ENCODE data around the gene TC2N.

DNA sequence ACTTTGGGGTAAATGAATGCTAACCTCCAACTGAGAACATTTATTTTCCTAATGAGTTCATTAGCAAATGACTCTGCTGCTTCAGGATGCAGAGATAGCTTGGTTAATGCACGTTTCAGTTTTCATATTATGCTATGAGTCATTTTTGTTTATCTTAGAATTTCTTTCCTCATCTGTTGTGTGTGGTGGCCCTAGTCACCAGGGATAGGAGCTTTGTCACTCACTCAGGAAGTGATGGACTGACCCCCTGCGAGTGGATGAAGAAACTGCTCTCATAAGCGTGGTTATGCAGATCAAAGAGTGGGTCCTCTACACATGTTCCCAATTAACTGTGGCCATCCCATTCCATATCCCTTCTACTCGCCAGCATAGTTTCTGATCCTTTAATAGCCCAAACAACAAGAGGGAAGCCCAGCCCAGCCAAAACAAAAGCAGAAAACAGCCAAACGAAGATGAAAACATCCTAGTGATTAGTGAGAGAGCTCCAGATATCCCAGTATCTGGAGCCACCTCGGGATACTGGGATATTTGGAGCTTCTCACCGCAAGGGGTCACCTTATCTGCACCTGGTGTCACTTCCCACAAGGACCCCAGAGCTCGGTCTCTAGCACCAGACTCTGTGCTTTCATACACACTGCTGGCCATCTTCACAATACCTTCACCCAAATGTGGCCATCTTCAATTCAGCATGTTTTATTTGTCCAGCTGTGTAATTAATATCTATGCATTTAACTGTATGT is 8.6 kb downstream of the TC2N start:
- TF ChIP-seq, protein P1, sequence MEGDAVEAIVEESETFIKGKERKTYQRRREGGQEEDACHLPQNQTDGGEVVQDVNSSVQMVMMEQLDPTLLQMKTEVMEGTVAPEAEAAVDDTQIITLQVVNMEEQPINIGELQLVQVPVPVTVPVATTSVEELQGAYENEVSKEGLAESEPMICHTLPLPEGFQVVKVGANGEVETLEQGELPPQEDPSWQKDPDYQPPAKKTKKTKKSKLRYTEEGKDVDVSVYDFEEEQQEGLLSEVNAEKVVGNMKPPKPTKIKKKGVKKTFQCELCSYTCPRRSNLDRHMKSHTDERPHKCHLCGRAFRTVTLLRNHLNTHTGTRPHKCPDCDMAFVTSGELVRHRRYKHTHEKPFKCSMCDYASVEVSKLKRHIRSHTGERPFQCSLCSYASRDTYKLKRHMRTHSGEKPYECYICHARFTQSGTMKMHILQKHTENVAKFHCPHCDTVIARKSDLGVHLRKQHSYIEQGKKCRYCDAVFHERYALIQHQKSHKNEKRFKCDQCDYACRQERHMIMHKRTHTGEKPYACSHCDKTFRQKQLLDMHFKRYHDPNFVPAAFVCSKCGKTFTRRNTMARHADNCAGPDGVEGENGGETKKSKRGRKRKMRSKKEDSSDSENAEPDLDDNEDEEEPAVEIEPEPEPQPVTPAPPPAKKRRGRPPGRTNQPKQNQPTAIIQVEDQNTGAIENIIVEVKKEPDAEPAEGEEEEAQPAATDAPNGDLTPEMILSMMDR (IDR thresholded peaks at IDR 0.05): no peak
- no peak for TF ChIP-seq POLR2AphosphoS5 (IDR thresholded peaks at IDR 0.05)
